Loucy (cell line): ENCODE measurements around the gene RNF169.

Experiments
- CTCF ChIP-seq: fragments of 200-600 bp; sonication (generic); conservative IDR thresholded peaks from 2 replicates; pipeline ENCODE4 v1.5.1; 2014; ENCODE audit warnings: mild to moderate bottlenecking, antibody characterized with exemption, low read length
- EZH2phosphoT487 ChIP-seq: fragments of 200-600 bp; IDR thresholded peaks from 2 replicates; pipeline ENCODE4 v1.6.1; 2018; ENCODE audit warnings: antibody characterized with exemption, mild to moderate bottlenecking, moderate library complexity, borderline replicate concordance

- TF ChIP-seq CTCF (no peak), EZH2phosphoT487 (no peak)
Measured at GRCh38 chr11:74701351-74701750, 47.3 kb upstream of the RNF169 start.
